Measurements from ENCODE around the gene ASB16.
"Not testable (repeated sequence)": the region's sequence is repeated elsewhere in the genome, so short reads cannot be mapped to it uniquely, and the experiment has no call there.

The ASB16 gene

GRCh38 chr17:44170499-44171201 is at the start of gene ASB16:
ASB16 (plus strand) TSS chr17:44170704; CDS start chr17:44170790, 86 bp downstream.
- no peak for FAIRE-seq

- no peak for FAIRE-seq
Measured at GRCh38 chr17:44120851-44121605, 49.5 kb upstream of the ASB16 start.

- FAIRE-seq, result no peak
Measured at GRCh38 chr17:44121997-44122815, 48.3 kb upstream of the ASB16 start.

DNA sequence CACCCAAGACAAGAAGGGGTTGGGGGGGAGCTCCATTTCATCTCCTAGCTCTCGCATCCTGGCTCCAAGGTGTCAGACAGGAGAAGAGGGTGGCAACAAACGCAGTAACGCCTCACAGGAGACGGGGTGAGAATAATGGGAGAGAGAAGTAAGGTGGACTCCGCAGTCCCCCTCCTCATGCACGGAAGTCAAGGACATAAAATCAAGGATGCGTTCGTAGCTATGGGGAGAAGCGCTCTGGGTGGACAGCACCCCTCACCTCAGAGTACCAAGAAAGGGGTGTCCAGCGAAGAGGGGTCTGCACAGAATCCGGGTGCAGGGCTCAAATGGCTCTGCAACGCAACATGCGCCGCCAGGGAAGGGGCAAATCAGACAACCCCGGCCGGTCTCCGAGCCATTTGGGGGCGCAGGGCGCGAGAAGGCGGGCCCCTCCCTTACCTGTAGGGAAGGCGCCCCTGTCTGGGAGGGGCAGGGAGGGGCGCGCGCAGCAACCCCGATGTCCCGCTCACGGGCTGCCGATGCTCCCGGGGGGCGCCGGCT is 47.6 kb upstream of the ASB16 start:
- no peak for FAIRE-seq

- FAIRE-seq, result no peak
Measured at GRCh38 chr17:44123356-44124117, 47.0 kb upstream of the ASB16 start, which contains the start of gene HDAC5. HDAC5 (minus strand) TSS chr17:44123641; CDS start chr17:44117515, 6,126 bp downstream.

- FAIRE-seq, result no peak
Measured at GRCh38 chr17:44124118-44124438, 46.4 kb upstream of the ASB16 start.

- FAIRE-seq, result no peak
Measured at GRCh38 chr17:44128383-44128782, 42.1 kb upstream of the ASB16 start.

- FAIRE-seq, result no peak
Measured at GRCh38 chr17:44130693-44131349, 39.7 kb upstream of the ASB16 start.

- FAIRE-seq, result not testable (repeated sequence)
Measured at GRCh38 chr17:44131372-44131771, 39.1 kb upstream of the ASB16 start.

DNA sequence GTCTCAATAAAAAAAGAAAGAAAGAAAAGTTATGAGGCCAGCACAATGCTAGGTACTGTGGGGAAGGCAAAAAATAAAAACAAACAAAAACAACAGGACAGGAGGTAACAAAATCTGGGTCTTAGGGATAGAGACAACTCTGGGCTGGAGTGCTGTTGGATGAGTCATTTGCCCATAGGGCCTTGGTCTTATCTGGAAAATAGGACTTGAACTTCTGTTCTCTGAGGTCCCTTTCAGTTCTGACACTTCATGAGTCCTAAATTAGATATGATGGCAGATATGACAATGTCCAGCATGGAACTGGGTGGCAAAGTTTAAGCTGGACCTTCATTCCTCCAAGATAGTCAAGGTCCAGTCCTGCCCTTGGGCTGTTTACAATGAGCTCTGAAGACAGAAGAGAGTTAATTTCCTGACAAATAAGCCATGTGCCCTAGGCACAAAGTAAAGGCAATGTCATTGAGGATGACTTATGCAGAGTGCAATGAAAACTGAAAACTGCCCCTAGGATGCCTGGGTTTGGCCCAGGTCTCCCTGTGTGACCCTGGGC is 38.2 kb upstream of the ASB16 start:
- no peak for FAIRE-seq

- FAIRE-seq, result no peak
Measured at GRCh38 chr17:44133918-44134476, 36.5 kb upstream of the ASB16 start.

- no peak for FAIRE-seq
Measured at GRCh38 chr17:44134752-44135568, 35.5 kb upstream of the ASB16 start.

DNA sequence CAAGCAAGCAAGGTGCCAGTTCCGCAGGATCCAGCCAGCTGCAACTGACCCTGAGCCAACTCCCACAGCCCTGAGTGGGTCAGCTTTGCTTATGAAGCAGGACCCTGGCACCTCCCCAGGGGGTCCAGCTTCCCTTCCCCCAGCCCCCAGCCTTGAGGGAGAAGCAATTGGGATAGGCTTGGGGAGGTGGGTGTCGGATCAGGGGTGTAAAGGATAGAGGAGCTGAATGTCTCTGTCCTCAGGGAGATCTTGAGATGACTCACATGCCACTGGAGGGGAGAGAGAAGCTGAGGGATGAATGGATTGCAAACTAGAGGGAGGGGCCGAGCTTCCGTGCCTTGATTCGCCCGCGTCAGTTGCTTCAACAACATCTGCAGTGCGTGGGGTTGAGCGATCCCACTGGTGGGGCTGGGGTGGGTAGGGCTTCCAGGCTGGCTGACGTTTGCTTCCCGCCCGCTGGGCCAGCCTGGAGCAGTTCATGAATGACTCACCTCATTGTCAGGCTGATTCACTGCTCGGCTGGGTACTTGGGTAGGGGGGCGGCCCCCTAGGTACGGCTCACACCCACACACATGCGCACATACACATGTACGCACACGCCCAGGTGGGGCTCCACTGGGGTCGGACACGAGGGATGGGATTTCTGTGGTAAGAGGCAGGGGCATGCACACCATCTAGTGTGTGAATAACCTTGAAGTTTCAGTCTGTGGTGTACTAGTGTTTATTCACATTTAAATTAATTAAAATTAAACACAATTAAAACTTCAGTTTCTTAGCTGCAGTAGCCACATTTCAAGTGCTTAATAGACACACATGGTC is 32.4 kb upstream of the ASB16 start:
- no peak for FAIRE-seq

- FAIRE-seq, result not testable (repeated sequence)
Measured at GRCh38 chr17:44143921-44144320, 26.6 kb upstream of the ASB16 start.

GRCh38 chr17:44144966-44145739 is 25.4 kb upstream of the ASB16 start:
- FAIRE-seq, result no peak

DNA sequence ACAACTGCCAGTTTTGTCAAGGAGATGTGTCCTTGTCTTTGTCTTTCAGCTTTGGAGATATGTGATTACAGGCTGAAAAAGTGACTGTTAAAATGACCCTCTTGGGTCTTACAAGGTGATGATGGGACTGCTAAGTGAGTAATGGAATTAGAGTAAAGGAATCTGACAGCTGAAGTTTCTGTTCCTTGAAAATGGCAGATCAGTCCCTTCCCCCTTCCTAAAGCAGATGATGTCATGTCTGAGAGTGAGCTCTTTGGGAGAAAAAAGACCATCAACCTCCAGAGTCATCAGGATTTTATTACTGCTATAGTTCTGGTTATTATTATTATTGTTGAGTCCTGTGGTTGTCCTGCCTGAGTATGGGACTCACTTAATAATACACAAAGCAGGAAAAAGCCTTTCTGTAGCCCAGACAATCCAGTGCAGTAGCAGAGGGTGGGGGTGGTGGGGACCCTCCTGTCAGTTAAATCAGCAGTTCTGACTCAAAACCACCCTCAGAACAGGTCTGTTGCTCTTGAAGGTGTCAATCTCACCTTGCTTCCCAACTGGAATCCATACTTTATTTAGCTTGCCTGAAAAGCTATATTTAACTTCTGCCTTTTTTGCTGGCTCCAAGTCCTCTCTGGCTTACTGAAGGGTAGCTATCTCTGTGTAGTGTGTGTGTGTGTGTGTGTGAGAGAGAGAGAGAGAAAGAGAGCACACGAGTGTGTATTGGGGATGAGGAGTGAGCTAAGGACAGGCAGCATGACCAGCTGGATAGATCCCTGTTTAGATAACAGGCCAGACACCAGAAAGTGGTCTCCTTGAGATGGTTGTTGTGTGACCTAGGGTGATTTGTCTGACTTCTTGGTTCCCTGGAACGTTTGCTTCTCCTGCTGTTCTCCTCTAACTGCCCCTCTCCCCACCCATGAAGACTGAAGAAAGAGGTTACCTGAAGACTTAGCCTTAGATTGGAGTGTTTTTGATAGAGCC is 23.8 kb upstream of the ASB16 start:
- FAIRE-seq, result no peak

DNA sequence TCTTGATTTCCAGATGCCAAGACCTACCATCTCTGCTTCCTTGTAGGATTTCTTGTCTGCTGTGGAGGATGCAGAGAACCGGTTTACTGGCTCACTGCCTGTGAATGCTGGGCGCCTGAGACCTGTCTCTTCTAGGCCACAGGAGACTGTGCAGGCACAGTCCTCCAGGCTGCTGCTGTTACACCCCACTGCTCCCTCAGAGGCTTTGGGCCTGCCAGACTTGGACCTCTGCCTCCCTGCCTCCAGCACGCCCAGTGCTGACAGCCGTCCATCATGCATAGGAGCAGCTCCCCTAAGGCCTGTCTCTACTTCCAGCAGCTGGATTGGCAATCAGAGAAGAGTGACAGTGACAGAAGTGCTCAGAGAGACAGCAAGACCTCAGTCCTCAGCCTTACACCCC is 22.7 kb upstream of the ASB16 start:
- FAIRE-seq, result no peak

Data from islet of Langerhans (tissue), 1 donor.